Stimulated activated CD4-positive, alpha-beta T cell treated with anti-CD3 and anti-CD28 coated beads, TNF-alpha, amount 100 ng/mL, for 48 hours (primary cell): Measurements from ENCODE around the gene ARFGAP3.

Experiments used
- DNase-seq, 3 donors: peaks; one replicate each; pipeline ENCODE4 v3.0.0-alpha.2; 2020; ENCODE audit warnings: low read depth in 3 of 3

ARFGAP3 gene

GRCh38 chr22:42820045-42820763 is 36.9 kb downstream of the ARFGAP3 start:
- no peak for DNase-seq

DNA sequence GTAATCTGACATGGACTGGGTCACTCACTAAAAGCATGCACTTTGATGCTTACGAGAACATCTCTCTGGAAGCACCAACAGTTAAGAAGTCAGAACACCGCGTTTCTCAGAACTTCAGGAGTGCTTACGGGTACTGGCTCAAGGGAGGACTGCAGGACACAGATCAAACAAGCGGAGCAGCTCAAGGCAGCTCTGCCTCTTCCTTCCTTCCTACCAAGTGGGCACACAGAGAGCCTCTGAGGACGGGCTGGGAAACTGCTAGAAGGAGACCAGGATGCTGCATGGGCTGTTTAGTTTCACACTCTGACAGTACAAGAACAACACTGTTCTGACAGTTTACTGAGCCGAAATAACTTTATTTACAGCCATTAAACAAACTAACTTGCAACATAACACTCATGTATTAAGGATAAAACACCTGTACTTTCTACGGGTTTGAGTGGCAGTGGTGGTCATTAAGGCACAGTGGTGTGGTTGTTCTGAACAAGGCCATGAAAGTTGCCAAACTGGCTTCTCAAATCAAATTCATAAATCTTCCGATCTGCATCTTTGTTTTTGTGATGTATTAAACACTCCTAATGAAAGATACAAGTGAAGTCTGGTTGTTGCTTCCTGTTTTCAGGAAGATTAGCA is 37.5 kb downstream of the ARFGAP3 start:
- DNase-seq: no peak

- no peak for DNase-seq
These were observed 39.5 kb downstream of the ARFGAP3 start for GRCh38 chr22:42817556-42817955.

DNA sequence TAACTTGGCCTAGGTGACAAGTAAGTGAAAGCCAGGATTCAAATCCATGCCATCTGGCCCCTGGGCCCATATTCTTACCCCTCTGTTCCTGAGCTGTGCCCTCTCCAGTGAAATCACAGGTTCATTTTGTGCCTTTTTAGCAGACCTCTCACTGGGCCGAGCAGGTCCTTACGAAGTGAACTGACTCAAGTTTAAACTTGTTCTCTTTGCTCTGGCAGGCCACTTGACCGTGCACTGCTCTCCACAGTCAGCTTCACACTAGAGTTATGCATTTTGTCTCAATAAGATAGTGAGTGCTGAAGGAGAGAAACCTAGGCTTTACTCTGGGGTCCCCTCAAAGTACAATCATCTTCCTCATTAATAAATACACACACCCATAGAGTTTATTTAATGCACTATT is 40.7 kb downstream of the ARFGAP3 start:
- DNase-seq: no peak

GRCh38 chr22:42814616-42815015 is 42.5 kb downstream of the ARFGAP3 start:
- DNase-seq: no peak

DNA sequence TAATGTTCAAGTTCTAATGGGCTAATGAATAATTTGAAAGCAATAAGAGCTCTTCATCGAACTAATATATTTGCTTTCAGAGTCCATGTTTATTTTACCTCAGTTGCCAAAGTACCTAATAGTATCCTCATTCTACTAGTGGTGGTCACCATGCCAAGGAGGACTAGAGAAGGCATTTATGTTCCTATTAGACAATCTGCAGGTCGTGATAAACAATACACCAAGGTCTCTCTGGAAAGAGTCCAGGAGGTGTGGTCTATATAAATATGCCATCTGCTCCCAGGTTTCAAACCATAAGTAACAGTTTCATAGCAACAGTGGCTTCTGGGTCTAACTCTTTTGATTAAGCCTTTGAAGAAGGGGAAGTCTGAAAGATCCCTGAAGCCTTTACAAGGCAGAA is 42.9 kb downstream of the ARFGAP3 start:
- no peak for DNase-seq

GRCh38 chr22:42813501-42813900 is 43.6 kb downstream of the ARFGAP3 start:
- DNase-seq: no peak

DNA sequence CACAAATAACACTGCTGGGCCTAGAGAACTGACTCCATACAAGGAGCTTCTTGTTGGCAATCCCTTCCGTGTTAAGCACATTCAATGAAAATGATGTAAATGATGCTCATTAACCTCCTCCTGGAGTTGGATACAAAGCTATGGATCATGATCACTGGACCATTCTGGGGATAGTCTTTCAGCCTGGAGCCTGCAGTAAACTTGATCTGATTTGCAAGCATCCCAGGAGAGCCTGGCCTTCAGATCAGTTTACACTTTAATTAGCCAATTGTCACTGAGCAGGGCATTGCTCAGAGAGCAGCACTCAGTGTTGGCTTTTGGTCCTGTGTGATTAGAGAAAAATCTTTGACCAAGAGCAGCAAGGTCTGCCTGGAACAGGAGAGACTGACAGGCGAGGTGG is 45.6 kb downstream of the ARFGAP3 start:
- DNase-seq: no peak

DNA sequence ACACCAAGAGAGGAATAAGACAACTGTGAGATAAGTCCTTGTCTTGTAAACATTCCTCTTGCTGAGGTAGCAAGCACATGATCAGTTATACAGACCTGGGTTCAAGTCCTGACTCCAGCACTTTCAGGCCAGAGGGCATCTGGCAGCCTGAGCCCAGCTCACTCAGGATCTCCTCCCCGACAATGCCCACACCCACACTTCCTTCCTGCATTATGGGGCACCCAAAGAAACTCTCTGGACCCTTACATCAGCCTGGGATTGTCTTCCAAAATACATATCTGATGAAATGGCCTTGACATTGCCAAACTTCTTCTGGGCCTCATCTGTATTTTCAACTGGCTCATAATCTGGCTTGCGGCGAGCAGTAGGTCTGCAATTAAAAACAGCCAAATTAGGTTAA is 48.6 kb downstream of the ARFGAP3 start:
- no peak for DNase-seq

DNA sequence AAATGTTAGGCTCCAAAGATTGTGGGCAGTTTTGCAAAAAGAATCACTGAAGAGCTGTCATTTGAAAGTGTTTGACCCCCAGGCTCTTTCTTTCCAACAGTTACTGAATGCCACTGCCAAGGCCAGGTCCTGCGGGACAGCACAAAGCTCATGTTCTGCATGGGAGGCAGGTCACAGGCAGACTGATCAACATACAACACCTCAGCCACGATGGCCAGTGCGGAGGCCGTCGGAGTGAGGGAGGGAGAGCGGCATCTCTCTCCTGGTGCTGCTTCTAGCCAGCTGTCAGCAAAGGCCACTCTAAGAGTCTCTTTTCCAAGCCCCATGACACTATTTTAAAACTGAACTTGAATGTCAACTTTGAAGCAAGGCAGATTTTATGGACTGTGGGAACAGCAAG is 49.9 kb downstream of the ARFGAP3 start:
- no peak for DNase-seq

GRCh38 chr22:42805998-42806830 is 50.9 kb downstream of the ARFGAP3 start:
- DNase-seq: no peak

DNA sequence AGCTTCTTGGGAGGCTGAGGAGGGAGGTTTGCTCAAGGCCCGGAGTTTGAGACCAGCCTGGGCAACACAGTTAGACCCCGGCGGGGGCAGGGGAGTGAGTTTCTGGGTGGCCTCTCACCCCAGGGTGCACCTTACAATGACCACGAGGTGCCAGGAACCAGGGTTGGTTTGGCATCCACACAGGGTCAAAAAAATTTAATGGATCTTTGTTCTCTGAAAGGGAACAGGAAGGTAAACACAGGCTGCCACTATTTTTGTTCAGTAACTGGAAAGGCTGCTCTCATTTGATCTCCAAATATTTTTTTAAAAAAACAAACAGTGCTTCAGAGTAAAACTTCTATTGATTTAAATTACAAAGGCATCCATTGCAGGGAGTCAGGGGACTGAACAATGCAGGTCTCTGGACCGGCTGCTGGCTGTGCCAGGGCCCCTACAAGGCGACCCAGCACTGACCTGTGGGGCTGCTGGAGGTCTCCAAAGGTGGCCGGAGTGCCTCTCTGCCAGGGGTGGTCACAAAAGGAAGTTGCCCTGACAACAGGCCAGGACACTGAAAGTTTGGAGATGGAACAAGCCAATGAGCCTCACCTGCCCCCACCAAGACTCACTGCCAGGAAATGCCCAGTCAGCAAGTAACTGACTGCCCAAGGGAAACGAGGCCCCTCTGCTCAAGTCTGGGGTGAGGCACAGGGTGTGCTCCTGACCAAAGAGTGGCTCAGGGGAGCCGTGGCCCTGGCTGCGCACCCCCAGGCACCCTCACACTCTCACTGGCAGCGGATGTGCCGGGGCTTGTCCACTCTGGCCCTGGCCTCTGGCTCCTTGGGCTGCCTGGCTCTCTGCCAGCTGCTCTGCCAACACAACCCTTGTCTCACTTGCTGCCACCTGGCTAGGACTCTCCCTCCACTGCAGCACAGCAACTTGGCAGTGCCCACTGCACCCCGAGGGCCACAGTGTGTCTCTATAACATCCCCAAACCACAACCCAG is 51.8 kb downstream of the ARFGAP3 start:
- DNase-seq: no peak

GRCh38 chr22:42803389-42803788 is 53.7 kb downstream of the ARFGAP3 start:
- DNase-seq: no peak

- no peak for DNase-seq
These were observed 55.6 kb downstream of the ARFGAP3 start for GRCh38 chr22:42801252-42802080.

GRCh38 chr22:42800451-42801251 is 56.4 kb downstream of the ARFGAP3 start:
- no peak for DNase-seq

- no peak for DNase-seq
These were observed 57.3 kb downstream of the ARFGAP3 start for GRCh38 chr22:42799461-42800405.

DNA sequence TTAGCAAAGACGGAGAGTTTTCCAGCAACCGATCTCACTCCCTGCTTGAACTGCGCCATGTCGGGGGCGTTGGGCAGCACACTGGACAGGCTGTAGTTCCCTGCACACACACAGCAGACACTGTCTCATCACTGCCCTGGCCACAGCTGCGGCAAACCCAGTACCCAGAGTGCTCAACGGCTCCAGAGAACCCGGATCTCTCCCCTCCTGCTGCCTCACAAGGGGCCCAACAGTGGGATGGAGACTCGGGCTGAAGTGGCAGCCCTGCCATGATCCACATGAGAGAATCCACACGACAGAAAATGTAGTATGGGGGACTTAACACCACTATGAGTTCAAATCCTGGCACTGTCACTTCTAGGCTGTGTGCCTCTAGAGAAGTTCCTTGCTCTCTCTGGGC is 58.0 kb downstream of the ARFGAP3 start:
- DNase-seq: no peak

DNA sequence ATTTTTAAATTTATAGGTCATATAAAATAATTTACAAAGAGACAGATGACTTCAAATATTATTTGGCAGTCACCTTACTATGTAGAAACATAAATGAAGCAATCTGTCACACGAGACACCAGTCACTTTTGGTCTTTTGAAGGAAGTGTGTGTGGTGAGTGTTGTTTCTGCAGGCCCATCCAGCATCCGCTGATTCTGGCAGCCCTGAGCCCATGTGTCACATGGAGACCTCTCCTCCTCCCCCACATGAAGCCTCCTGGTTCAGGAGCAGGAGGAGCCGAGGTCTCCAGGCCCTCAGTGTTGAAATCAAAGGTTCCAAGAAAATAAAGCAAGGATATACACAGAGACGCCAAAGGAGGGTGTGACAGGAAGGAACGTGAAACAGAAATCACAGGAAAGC is 60.1 kb downstream of the ARFGAP3 start:
- DNase-seq: no peak

DNA sequence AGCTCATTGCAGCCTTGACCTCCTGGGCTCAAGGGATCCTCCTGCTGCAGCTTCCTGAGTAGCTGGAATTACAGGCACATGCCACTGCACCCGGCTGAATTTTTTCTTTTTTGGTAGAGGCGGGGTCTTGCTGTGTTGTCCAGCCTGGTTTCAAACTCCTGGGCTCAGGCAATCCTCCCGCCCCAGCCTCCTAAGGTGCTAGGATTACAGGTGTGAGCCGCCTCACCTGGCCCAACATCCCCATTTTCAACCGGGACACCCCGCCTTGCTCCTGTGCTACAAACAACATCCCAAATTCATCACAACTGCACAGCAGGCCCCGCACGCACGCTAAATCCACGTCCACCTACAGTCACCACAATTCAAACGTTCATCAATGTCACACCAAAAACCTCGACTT is 61.0 kb downstream of the ARFGAP3 start:
- no peak for DNase-seq
